GM12878 (cell line): Measurements from ENCODE around the gene TTLL13. TPM values are rescaled to one million over a fixed set of nuclear protein-coding genes. Genes with fewer than 3 reads are reported as not detected.

Source experiments
- ATAC-seq: fragments of 200-7000 bp; cut with Tn5 transposase; 3 replicates; pipeline ENCODE4 v1.9.1; 2020; ENCODE audit warnings: mild to moderate bottlenecking, moderate library complexity
- Bru-seq: library from RNA; stranded (reverse); fragments of 400-500 nt; gene quantifications from one replicate; lab custom pipeline; 2021; lab: Mats Ljungman, UMichigan
- BruChase-seq, 2 experiments: library from RNA; stranded (reverse); fragments of 400-500 nt; gene quantifications; one replicate each; lab custom pipeline; 2021; lab: Mats Ljungman, UMichigan
- BruUV-seq: library from RNA; stranded (reverse); fragments of 400-500 nt; replicated peaks from 2 replicates; lab custom pipeline; 2021; lab: Mats Ljungman, UMichigan
- CTCF ChIA-PET: fragments of 300-600 bp; sonication (Branson Sonifier 250); formaldehyde crosslinking; extraction: SDS; loops from one replicate; lab custom pipeline; 2021; ENCODE audit warnings: inconsistent platforms; lab: Yijun Ruan, JAX
- POLR2A ChIA-PET: fragments of 350-600 bp; formaldehyde crosslinking; extraction: SDS; loops from one replicate; lab custom pipeline; 2021; ENCODE audit warnings: inconsistent platforms; lab: Charles Lee
- RAD21 ChIA-PET: fragments of 300-600 bp; sonication (Branson Sonifier 250); formaldehyde crosslinking; loops from one replicate; lab custom pipeline; 2023; ENCODE audit warnings: antibody characterized with exemption; ENCODE audit not compliant: unreplicated experiment; lab: Charles Lee
- SMC1A ChIA-PET: fragments of 300-600 bp; sonication (Branson Sonifier 250); formaldehyde crosslinking; loops from one replicate; lab custom pipeline; 2023; ENCODE audit not compliant: unreplicated experiment, uncharacterized antibody; lab: Charles Lee
- DNase-seq: peaks from one replicate; pipeline ENCODE4 v3.0.0-alpha.2; 2011; ENCODE audit warnings: low read depth, low spot score
- FAIRE-seq: peaks from 3 replicates; lab custom pipeline; 2011; peaks lifted over from hg19 to GRCh38; lab: Jason Lieb, UNC
- H2AFZ ChIP-seq: 2 replicates; pipeline ENCODE4 v1.6.0; 2011; ENCODE audit warnings: low read depth, low read length, control low read depth; ENCODE audit not compliant: control insufficient read depth
- H3K27ac ChIP-seq: 2 replicates; pipeline ENCODE4 v1.5.1; 2011; ENCODE audit warnings: control low read depth; ENCODE audit not compliant: control insufficient read depth, insufficient read depth
- H3K27me3 ChIP-seq, 2 experiments: replicated peaks in 1 of 2; 2 replicates each; pipeline versions ENCODE4 v1.6.0 to v1.6.1; 2011; ENCODE audit warnings: low read length in 1 of 2; ENCODE audit not compliant: control insufficient read depth in 2 of 2, insufficient read depth in 2 of 2
- H3K36me3 ChIP-seq, 2 experiments: 2 replicates each; pipeline ENCODE4 v1.5.1; 2011; ENCODE audit warnings: low read length in 1 of 2; ENCODE audit not compliant: control insufficient read depth in 2 of 2, insufficient read depth in 2 of 2
- H3K4me1 ChIP-seq: 2 replicates; pipeline ENCODE4 v1.6.1; 2011; ENCODE audit warnings: mild to moderate bottlenecking, low read length, moderate library complexity, mixed read lengths; ENCODE audit not compliant: control insufficient read depth, insufficient read depth
- H3K4me2 ChIP-seq: 2 replicates; pipeline ENCODE4 v1.6.0; 2011; ENCODE audit warnings: control low read depth; ENCODE audit not compliant: control insufficient read depth, insufficient read depth
- H3K4me3 ChIP-seq: fragments of 200-600 bp; sonication (generic); 2 replicates; pipeline ENCODE4 v1.5.1; 2016
- H3K79me2 ChIP-seq: 2 replicates; pipeline ENCODE4 v1.6.0; 2011; ENCODE audit warnings: low read length; ENCODE audit not compliant: control insufficient read depth, insufficient read depth
- H3K9ac ChIP-seq: 2 replicates; pipeline ENCODE4 v1.8.0; 2011; ENCODE audit warnings: low read length, control low read depth, mixed read lengths; ENCODE audit not compliant: control insufficient read depth, insufficient read depth
- H3K9me3 ChIP-seq: replicated peaks from 3 replicates; pipeline ENCODE4 v1.5.1; 2011; ENCODE audit warnings: mild to moderate bottlenecking, low read length; ENCODE audit not compliant: control insufficient read depth, insufficient read depth
- H4K20me1 ChIP-seq: 2 replicates; pipeline ENCODE4 v1.6.0; 2011; ENCODE audit not compliant: control insufficient read depth, insufficient read depth
- FOXM1 ChIP-seq: IDR thresholded peaks from 2 replicates; pipeline ENCODE4 v1.6.1; 2012; ENCODE audit warnings: low read depth, mild to moderate bottlenecking, inconsistent platforms, low read length, moderate library complexity
- GATAD2B ChIP-seq: fragments of 450-650 bp; conservative IDR thresholded peaks from 2 replicates; pipeline ENCODE4 v1.6.1; 2017; ENCODE audit warnings: low read depth, mild to moderate bottlenecking, moderate library complexity
- IKZF2 ChIP-seq, 2 experiments: fragments of 450-650 bp; IDR thresholded peaks; 2 replicates each; pipeline ENCODE4 v1.6.1; 2017; ENCODE audit warnings: mild to moderate bottlenecking in 2 of 2, moderate library complexity in 2 of 2
- KLF5 ChIP-seq: fragments of 450-650 bp; IDR thresholded peaks from 2 replicates; pipeline ENCODE4 v1.6.1; 2014; ENCODE audit warnings: mild to moderate bottlenecking; ENCODE audit not compliant: partially characterized antibody
- MEF2A ChIP-seq: IDR thresholded peaks from 2 replicates; pipeline ENCODE4 v1.6.1; 2011; ENCODE audit warnings: low read depth, mild to moderate bottlenecking, low read length, moderate library complexity; ENCODE audit not compliant: insufficient read depth
- MTA3 ChIP-seq: IDR thresholded peaks from 2 replicates; pipeline ENCODE4 v1.6.1; 2012; ENCODE audit warnings: low read length, inconsistent platforms, borderline replicate concordance
- WGBS: methylation state at CpG from one replicate; pipeline ENCODE4 v1.1.6; 2016; ENCODE audit warnings: low lambda C conversion rate; ENCODE audit not compliant: insufficient replicate concordance, insufficient coverage; ENCODE audit errors: missing lambda C conversion rate; 5-methylcytosine and 5-hydroxymethylcytosine counted together
- in situ Hi-C: fragments of 300-500 bp; cut with MboI; formaldehyde crosslinking; loops from 9 replicates; pipeline ENCODE4 v1.14.3; 2018; ENCODE audit warnings: mixed read lengths
- intact Hi-C: fragments of 100-400 bp; cut with micrococcal nuclease; formaldehyde crosslinking; loops from one replicate; pipeline ENCODE4 v1.14.2; 2022; ENCODE audit not compliant: unreplicated experiment
- long read RNA-seq, 2 experiments: library from polyadenylated mRNA; unstranded; transcript quantifications; one replicate each; pipeline ENCODE4 v2.0.0, GENCODE V29; 2019 to 2020
- polyA minus RNA-seq, 3 experiments: library from RNA; depleted of rRNA, polyadenylated mRNA; stranded (reverse); fragments of >200 nt; gene quantifications; 2 replicates each; pipeline ENCODE4 v1.2.3, GENCODE V29; 2011
- polyA plus RNA-seq, 11 experiments: library from polyadenylated mRNA; depleted of rRNA in 4 of 11; unstranded in 6 of 11; stranded (reverse) in 5 of 11; fragments of >200 nt; fragmentation: Nextera tagmentation in 4 of 11; fragmentation: Illumina TruSeq in 1 of 11; extraction: Ambion mirVana in 4 of 11; extraction: Trizol in 1 of 11; gene quantifications; 1 replicate in 1 of 11; 2 replicates in 10 of 11; pipeline versions ENCODE4 v1.2.1 to v1.2.3, GENCODE V29; 2011 to 2016; ENCODE audit warnings: inconsistent platforms in 2 of 11, missing spikeins in 2 of 11, low read depth in 1 of 11
- total RNA-seq, 4 experiments: library from RNA; depleted of rRNA in 3 of 4; stranded (reverse); fragments of >200 nt in 3 of 4; fragmentation: Illumina TruSeq in 1 of 4; extraction: Trizol in 1 of 4; gene quantifications; 2 replicates each; pipeline versions ENCODE4 v1.2.1 to v1.2.3, GENCODE V29; 2013 to 2021
- TF ChIP-seq, protein P1 (sequence below), 3 experiments: IDR thresholded peaks in 2 of 3; conservative IDR thresholded peaks in 1 of 3; 2 replicates each; pipeline ENCODE4 v1.5.1; 2011; ENCODE audit warnings: low read depth in 3 of 3, low read length in 3 of 3, mild to moderate bottlenecking in 3 of 3, control low read depth in 2 of 3, moderate library complexity in 2 of 3, inconsistent platforms in 1 of 3, mixed read lengths in 1 of 3; ENCODE audit not compliant: control insufficient read depth in 2 of 3, insufficient read depth in 1 of 3; ENCODE audit errors: extremely low read depth in 1 of 3
- TF ChIP-seq, protein P2 (sequence below): fragments of 150-350 bp; IDR thresholded peaks from 2 replicates; pipeline ENCODE4 v1.6.1; 2016; ENCODE audit warnings: low read depth, low read length

TTLL13 gene, protein sequence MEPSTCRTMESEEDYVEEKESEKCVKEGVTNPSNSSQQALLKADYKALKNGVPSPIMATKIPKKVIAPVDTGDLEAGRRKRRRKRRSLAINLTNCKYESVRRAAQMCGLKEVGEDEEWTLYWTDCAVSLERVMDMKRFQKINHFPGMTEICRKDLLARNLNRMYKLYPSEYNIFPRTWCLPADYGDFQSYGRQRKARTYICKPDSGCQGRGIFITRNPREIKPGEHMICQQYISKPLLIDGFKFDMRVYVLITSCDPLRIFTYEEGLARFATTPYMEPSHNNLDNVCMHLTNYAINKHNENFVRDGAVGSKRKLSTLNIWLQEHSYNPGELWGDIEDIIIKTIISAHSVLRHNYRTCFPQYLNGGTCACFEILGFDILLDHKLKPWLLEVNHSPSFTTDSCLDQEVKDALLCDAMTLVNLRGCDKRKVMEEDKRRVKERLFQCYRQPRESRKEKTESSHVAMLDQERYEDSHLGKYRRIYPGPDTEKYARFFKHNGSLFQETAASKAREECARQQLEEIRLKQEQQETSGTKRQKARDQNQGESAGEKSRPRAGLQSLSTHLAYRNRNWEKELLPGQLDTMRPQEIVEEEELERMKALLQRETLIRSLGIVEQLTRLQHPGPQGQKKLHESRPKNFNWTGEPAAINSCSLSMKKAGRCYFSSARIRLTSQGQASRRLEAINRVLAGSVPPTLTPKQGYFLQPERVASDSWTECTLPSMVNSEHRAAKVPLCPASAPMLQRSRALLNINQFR
- 0.32 and 1.2 TPM in 2 replicates for total RNA-seq (2013; cell fraction: nucleolus; rRNA removed)
- total RNA-seq (2014; rRNA removed) (0.05 and 0.11 TPM in 2 replicates), total RNA-seq (2014; rRNA removed; fragmentation: Illumina TruSeq; extraction: Trizol) (0.09 TPM in 1 of 2 replicates, not detected in the other), total RNA-seq (2021) (0.13 and 0.19 TPM in 2 replicates), polyA plus RNA-seq (2011; rRNA removed) (0.26 and 0.27 TPM in 2 replicates), polyA plus RNA-seq (2014; fragmentation: Illumina TruSeq; extraction: Trizol) (0.13 and 0.22 TPM in 2 replicates), polyA plus RNA-seq (2014; fragmentation: Nextera tagmentation; extraction: Ambion mirVana) (under 1 TPM in 1 of 2 experiments, not detected in 1; 0.03 TPM), polyA plus RNA-seq (2014; rRNA removed) (0.17 and 0.22 TPM in 2 replicates), polyA plus RNA-seq (2016; fragmentation: Nextera tagmentation; extraction: Ambion mirVana) (under 1 TPM; 0.09 to 0.32 TPM), polyA minus RNA-seq (2011; rRNA and poly(A)+ RNA removed) (0.15 and 0.29 TPM in 2 replicates), Bru-seq, nascent RNA (percentile 40 among the genes with signal in this experiment), BruChase-seq, experiment 1, labeled RNA remaining after a 6-hour chase (percentile 42 among the genes with signal in this experiment), BruChase-seq, experiment 2, labeled RNA remaining after a 2-hour chase (percentile 43 among the genes with signal in this experiment)
- polyA plus RNA-seq (2011; ENCODE audit: low read depth) = 0.16 TPM
- 0.18 and 0.63 TPM in 2 replicates for polyA plus RNA-seq (2011; cell fraction: cytosol; rRNA removed)
- polyA plus RNA-seq (2011; cell fraction: nucleus; rRNA removed) = 0.34 and 1.1 TPM in 2 replicates
- polyA plus RNA-seq (2012) = 0.11 and 0.22 TPM in 2 replicates
- polyA minus RNA-seq (2011; cell fraction: cytosol; rRNA and poly(A)+ RNA removed) = not detected in 2 replicates
- 0.12 TPM in 1 of 2 replicates, not detected in the other for polyA minus RNA-seq (2011; cell fraction: nucleus; rRNA and poly(A)+ RNA removed)
- long read RNA-seq, experiment 1 = 0 reads
- long read RNA-seq, experiment 2 = 0 reads

DNA sequence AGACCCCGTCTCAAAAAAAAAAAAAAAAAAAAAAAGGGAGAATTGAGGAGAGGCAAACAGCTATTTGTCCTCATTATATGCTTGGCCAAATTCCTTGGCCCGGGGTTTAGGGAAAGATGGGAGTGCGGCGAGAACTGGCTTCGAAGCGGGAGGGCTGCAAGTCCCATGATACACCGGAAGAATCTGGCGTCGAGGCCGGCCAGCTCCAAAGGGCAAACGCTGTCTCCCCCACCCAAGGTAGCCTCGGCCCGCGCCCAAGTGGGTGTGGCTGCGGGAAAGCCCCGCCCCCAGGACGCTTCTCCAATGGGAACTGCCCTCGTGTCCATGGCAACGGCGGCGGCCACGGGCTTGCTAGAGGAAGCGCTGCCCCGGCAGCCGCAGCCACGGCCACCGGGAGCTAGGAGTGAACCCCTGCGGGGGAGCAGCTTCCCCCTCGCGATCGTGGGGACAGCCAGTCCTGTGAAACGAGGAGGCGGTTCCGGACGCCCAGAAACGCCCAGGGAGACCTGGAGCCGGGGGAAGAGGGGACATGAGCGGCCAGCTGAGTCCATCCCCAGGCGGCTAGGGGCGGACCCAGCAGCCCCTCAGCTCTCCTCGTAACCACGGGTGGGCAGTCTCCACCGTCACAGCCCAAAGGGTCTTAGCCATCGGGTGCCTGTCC lies at the start of gene TTLL13:
Gene TTLL13, plus strand, starts transcription at position 354 of the 661 bp plus-strand sequence. CDS start 1,075 bp downstream, outside the sequence.
- H4K20me1 ChIP-seq = no peaks in the 10 kb centered on the region
- no peak for DNase-seq
- peak; percentile 47 for FAIRE-seq
- peaks cover 0 to 2% of the 10 kb centered on the region in 2 experiments; a peak in 1 of 4 replicates for H3K27me3 ChIP-seq
- in situ Hi-C loops (no loop called here), intact Hi-C loops (no loop called here)
- H3K9me3 ChIP-seq = no peaks in the 10 kb centered on the region
- POLR2A ChIA-PET = interaction anchor here (0.6 to 2.5 kb wide), 9 partner anchors 10 to 1056 kb away, joined by 3 to 10 read pairs (median 4); partner anchors contain the start of genes BLM, CIB1 and GDPGP1
- no peaks in the 10 kb centered on the region for H3K36me3 ChIP-seq
- peaks cover 2% of the 10 kb centered on the region; the same call in 1 of the 2 replicates for H3K4me1 ChIP-seq
- peak within 1 kb of the TSS; percentile 96 for H3K4me2 ChIP-seq
- ATAC-seq = peak; percentile 95
- no TSS peak for BruUV-seq
- H3K27ac ChIP-seq = no peak within 1 kb of the TSS
- H2AFZ ChIP-seq = peak within 1 kb of the TSS; percentile 72
- CTCF ChIA-PET = interaction anchor here (1.2 to 2.1 kb wide), 7 partner anchors 10 to 87 kb away, joined by 3 to 6 read pairs (median 4); partner anchors contain the start of gene SEMA4B
- SMC1A ChIA-PET = interaction anchor here (1.1 to 2.7 kb wide), 5 partner anchors 10 to 19 kb away, joined by 3 to 10 read pairs (median 3); partner anchors contain the start of genes CIB1 and GDPGP1
- H3K9ac ChIP-seq = no peak within 1 kb of the TSS
- H3K4me3 ChIP-seq = peak within 1 kb of the TSS; percentile 55; the same call in 1 of the 2 replicates
- RAD21 ChIA-PET = interaction anchor here (0.5 to 2.8 kb wide), 2 partner anchors 16 to 105 kb away, joined by 5 to 22 read pairs; partner anchors contain the start of genes CIB1 and GDPGP1
- 5% methylated on average over 41 of the region's 44 CpGs for WGBS
- no peaks in the 10 kb centered on the region for H3K79me2 ChIP-seq
- TF ChIP-seq KLF5 (no peak), MTA3 (no peak), MEF2A (no peak), IKZF2 (IDR thresholded peaks at IDR 0.05) (peak in 1 of 2 experiments; percentile 29; a peak in 1 of 4 replicates), GATAD2B (peak; percentile 42; the same call in 1 of the 2 replicates), FOXM1 (no peak)
- TF ChIP-seq, protein P1, sequence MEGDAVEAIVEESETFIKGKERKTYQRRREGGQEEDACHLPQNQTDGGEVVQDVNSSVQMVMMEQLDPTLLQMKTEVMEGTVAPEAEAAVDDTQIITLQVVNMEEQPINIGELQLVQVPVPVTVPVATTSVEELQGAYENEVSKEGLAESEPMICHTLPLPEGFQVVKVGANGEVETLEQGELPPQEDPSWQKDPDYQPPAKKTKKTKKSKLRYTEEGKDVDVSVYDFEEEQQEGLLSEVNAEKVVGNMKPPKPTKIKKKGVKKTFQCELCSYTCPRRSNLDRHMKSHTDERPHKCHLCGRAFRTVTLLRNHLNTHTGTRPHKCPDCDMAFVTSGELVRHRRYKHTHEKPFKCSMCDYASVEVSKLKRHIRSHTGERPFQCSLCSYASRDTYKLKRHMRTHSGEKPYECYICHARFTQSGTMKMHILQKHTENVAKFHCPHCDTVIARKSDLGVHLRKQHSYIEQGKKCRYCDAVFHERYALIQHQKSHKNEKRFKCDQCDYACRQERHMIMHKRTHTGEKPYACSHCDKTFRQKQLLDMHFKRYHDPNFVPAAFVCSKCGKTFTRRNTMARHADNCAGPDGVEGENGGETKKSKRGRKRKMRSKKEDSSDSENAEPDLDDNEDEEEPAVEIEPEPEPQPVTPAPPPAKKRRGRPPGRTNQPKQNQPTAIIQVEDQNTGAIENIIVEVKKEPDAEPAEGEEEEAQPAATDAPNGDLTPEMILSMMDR (IDR thresholded peaks at IDR 0.05 in 2 of 3, conservative IDR thresholded peaks at IDR 0.05 in 1 of 3; ENCODE audit: control insufficient read depth in 2 of 3, extremely low read depth in 1 of 3, insufficient read depth in 1 of 3, low read depth in 3 of 3, low read length in 3 of 3) = no peak
- TF ChIP-seq, protein P2, sequence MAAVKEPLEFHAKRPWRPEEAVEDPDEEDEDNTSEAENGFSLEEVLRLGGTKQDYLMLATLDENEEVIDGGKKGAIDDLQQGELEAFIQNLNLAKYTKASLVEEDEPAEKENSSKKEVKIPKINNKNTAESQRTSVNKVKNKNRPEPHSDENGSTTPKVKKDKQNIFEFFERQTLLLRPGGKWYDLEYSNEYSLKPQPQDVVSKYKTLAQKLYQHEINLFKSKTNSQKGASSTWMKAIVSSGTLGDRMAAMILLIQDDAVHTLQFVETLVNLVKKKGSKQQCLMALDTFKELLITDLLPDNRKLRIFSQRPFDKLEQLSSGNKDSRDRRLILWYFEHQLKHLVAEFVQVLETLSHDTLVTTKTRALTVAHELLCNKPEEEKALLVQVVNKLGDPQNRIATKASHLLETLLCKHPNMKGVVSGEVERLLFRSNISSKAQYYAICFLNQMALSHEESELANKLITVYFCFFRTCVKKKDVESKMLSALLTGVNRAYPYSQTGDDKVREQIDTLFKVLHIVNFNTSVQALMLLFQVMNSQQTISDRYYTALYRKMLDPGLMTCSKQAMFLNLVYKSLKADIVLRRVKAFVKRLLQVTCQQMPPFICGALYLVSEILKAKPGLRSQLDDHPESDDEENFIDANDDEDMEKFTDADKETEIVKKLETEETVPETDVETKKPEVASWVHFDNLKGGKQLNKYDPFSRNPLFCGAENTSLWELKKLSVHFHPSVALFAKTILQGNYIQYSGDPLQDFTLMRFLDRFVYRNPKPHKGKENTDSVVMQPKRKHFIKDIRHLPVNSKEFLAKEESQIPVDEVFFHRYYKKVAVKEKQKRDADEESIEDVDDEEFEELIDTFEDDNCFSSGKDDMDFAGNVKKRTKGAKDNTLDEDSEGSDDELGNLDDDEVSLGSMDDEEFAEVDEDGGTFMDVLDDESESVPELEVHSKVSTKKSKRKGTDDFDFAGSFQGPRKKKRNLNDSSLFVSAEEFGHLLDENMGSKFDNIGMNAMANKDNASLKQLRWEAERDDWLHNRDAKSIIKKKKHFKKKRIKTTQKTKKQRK = no peak
